ENCODE measurements around the gene ITPRIP.

The ITPRIP gene

DNA sequence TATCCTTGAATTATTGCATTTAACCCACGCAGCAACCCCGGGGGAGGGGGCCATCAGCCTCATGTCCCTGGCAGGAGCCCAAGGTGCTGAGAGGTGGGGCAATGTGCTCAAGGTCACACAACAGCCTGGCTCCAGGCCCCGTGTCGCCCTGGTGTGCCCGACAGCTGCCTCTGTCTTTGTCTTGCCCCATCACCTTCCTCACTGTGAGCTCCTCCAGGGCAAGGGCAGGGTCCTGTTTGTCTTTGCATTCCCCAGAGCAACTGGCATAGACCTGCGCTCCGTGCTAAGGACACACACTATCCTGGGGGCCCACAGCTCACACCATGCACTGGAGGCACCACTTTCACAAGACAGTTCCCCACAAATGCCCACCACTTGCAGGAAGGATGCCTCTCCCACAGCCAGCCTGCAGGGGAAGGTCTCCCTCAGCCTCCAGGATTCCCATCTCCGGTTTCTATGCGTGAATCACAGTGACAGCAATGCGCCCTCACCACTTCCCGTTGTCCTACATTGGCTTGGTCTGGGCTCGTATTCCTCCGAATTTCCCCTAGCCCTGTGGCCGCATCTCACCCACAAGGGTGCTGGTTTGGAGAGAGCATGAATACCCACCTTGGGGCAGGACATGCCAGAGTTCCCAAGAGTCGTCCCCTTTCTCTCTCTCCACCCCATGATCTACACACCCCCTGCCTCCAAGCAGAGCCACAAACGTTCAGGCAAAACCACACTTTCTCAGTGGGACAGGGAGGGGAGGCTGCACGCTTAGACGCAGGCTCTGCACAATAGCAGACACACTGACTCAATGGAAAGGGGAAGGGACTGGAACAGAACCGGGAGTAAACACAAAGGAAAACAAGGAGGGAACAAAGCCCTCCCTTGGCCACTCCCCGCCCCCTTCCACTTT, 10.3 kb downstream of the ITPRIP start:
- in situ Hi-C loops (cut with HindIII; ENCODE audit: low sequenced_read_pairs), result no loop called here

DNA sequence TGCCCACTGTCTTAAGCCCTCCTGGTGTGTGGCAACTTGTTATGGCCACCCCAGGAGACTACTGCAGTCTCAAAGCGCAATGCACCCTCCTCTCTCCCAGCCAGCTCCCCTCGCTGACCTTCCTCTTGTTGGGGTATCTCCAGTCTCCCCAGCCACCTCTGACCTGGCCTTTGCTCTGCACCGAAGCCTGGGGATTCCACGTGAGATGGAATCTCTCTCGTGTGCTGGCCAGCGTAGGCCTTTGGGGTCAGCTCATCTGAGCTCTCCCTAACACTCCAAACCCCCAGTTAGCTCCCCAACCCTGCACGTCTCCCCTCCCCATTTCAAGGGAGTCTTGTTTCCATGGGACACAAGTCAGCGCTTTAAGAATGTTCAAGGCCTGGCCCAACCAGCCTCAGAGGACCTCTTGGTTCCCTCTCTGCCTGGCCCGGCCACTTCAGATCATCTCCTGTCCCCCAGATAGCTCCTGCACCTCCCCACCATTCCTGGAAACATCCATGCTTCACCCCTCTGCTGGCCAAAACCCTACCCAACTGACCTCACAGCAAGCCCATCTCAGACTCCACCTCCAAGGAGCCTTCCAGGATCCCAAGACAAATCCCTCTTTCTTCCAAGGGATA, 11.2 kb downstream of the ITPRIP start:
- in situ Hi-C loops (cut with HindIII; ENCODE audit: low sequenced_read_pairs), result no loop called here

DNA sequence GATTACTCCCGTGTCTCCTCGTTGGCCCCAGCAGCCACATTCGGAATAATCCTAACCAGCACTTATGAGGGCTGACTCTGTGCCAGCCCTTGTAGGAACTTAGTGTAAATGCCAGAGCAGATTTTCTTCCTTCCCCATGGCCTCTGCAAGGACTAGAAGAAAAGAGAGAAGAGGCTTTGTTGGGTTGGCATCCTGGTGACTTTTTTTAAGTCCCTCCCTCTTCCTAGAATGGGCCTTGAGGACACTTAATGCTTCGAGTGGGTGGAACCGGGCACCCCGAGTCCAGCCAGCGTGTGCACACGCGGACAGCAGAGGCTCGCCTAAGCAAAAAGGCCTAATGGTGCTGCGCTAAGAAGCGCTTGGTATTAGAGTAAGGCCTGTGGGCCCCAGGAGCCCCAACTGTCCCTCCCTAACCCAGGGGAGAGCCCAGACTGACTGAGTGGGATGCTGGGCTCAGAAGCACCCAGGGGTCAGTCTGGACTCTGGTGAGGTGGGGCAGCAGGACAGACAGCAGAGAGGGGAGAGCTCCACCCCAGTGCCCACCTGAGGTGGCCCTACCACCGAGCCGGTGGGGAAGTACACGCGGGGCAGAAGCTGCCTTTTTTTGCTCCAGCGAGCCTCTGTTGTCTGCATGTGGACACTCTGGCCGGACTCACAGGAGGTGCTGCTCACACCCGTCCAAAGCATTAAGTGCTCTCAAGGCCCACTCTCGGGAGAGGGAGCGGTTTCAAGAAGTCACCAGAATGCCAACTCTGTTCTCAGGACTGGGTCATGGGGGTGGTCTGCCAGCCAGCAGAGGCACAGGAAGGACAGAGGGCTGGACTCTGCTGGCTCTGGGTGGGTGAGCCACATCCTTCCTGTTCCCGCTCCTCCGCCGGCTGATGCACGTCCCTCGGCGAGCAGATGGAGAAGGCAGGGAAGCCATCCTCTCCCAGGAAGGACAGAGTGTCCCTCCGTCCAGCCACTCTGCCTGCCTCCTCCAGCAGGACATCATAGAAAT, 12.5 kb downstream of the ITPRIP start:
- in situ Hi-C loops (cut with HindIII; ENCODE audit: low sequenced_read_pairs), result no loop called here

- in situ Hi-C loops (cut with HindIII; ENCODE audit: low sequenced_read_pairs), result no loop called here
Measured at GRCh38 chr10:104324931-104325330, 13.3 kb downstream of the ITPRIP start.

GRCh38 chr10:104324221-104324686, 14.0 kb downstream of the ITPRIP start:
- in situ Hi-C loops (cut with HindIII; ENCODE audit: low sequenced_read_pairs), result no loop called here

DNA sequence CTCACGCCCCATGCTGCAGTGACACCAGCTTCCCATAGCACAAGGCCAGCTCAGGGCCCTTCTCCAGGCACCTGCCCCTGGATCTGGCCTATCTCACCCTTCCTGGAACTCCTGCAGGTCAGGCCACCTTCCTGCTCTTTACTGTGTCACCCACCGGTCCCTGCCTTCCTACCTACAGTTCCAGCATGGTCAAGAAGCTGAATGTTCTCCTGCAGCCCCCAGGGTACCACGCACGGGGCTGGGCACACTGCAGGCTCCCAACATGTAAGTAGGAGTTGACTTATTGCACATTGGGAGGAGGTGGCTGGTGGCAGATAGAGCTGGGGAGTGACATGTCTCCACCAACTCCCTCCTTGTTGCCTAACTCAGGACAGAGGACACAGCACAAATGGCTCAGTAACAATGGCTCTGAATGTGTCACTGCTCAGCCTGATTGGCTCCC, 14.5 kb downstream of the ITPRIP start:
- in situ Hi-C loops (cut with HindIII; ENCODE audit: low sequenced_read_pairs), result no loop called here

DNA sequence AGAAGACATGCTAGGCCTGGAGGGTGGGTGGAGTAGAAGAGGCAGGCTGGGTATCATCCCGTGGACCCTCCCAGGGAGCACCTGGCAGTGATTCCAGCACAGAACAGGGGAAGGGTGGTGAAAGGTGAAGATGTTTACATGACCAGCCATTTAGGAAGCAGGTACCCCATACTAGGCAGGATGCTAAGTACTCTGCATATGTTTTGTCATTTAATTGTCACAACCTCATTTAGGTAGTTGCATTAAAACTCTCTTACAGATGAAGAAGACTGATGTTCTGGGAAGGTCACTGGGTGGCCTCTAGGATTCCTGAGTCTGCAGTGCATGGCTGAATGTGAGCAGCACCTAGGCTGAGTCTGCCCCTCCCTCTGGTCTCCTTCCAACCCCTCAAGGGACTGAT, 15.2 kb downstream of the ITPRIP start:
- in situ Hi-C loops (cut with HindIII; ENCODE audit: low sequenced_read_pairs), result no loop called here

GRCh38 chr10:104322416-104322782, 15.9 kb downstream of the ITPRIP start:
- in situ Hi-C loops (cut with HindIII; ENCODE audit: low sequenced_read_pairs), result no loop called here

GRCh38 chr10:104321725-104322415, 16.4 kb downstream of the ITPRIP start:
- in situ Hi-C loops (cut with HindIII; ENCODE audit: low sequenced_read_pairs), result no loop called here

DNA sequence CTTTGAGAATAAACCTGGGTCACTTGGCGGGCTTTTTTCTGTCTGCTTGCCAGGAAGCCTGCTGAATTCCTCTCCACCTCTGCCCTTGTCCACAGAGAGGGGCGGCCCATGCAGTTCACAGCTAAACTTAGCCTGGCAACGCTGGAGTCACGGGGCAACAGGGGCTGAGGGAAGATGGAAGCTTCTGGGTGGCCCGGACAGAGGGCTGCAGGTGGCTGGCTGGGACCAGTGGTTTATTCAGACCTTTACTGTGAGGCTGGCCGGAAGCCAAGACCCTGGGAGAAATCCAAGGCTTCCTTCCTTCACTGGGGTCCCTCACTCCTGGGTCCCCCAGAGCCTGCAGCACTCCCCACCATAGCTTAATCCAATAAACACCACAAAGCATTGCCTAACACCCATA, 17.0 kb downstream of the ITPRIP start:
- in situ Hi-C loops (cut with HindIII; ENCODE audit: low sequenced_read_pairs), result no loop called here

- in situ Hi-C loops (cut with HindIII; ENCODE audit: low sequenced_read_pairs), result no loop called here
Measured at GRCh38 chr10:104318810-104319741, 19.2 kb downstream of the ITPRIP start.

GRCh38 chr10:104318326-104318725, 19.9 kb downstream of the ITPRIP start:
- in situ Hi-C loops (cut with HindIII; ENCODE audit: low sequenced_read_pairs), result no loop called here

DNA sequence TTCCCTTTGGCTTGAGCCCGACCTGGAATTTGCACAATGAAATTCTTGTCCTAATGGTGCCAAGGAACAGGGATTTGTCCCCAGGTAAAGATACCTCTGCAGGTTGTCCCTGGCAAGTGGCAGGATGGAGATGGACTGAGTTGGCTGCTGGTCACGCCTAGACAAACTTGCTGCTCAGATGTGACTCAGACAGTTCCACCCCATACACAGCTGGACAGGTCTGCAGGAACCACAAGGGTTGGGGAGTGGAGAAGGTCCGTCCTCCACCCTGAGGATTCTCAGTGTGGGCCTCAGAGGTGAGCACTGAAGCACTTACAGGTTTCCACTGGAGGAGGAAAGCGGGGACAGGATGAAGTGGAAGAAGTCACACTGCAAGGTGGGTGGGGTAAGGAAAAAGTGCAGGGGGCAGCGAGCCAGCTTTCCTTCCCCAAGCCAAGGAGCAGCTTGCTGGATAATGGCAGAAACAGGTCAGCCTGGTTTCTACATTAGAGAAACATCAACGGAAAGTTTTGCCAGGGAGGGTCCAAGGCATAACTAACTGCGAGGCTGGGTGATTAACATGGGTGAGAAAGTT, 20.5 kb downstream of the ITPRIP start:
- in situ Hi-C loops (cut with HindIII; ENCODE audit: low sequenced_read_pairs), result no loop called here

DNA sequence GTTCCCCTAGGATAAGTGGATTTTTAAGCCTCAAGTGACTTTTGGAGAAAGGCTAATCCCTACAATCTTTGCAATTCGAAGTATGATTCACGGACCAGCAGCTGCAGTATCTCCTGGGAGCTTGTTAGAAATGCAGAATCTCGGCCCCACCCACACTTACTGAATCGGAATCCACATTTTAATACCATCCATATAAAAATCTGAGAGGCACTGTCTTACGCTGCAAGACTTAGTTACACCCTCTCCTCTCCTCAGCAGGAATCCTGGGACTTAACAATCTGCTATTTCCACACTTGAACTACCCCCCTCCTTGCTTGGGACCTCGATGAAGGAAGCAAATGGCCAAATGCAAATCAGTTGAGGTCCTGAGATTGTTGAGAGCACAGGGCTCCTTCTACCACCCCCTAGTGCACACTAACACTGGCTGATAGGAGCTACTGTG, 21.0 kb downstream of the ITPRIP start:
- in situ Hi-C loops (cut with HindIII; ENCODE audit: low sequenced_read_pairs), result no loop called here

DNA sequence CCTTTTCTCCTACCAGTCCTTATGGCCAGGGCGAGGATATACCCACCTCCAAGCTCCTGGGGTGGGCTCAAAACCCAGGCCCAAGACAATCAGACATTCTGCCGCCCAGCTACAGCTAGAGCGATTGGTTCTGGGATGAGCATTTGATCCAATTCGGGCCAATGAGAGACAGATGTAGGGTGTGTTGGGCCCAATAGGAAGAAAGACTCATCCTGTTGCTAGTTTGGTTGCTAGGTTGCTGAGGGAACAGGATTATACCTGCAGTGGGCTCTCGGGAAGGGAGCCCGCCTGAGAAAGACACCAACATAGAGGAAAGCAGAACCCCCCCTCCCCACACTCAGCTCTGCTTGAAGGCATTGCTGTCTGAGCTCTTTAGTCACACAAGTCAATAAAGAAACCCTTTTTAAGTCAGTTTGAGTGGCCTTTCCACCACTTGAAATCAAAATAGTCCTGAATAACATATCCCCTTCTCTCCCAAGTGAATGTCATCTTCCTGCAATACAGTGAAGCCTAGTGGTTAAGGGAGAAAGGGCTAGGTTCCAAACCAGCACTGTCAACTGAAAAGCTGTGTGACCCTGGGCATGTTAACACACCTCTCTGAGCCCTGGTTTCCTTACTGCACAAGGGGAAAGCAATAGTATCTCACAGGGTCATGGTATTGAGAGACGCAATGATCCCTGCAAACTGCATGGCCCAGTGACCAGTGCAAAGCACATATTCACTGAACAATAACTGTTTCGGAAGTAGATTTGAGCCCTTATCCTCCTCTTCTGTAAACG, 21.8 kb downstream of the ITPRIP start:
- in situ Hi-C loops (cut with HindIII; ENCODE audit: low sequenced_read_pairs), result no loop called here

DNA sequence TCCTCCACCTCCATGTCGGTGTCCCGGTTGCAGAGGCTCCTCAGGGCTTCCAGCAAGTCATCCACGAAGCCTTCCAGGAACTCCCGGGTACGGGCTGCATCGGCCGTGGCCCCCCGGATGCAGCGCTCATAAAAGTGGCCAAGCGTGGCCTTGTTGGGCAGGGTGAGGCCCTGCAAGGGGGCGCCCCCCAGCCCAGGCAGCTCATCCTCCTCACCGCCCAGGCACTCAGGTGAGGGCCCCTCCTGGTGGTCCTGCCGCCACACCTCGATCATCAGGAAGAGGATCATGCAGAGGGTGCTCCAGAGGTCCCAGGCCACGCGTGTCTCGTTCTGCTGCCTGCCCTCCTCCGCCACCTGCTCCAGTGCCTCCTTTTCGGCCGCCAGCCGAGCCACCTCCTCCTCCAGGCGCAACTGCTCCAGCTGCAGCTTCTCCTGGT, 22.8 kb downstream of the ITPRIP start:
- in situ Hi-C loops (cut with HindIII; ENCODE audit: low sequenced_read_pairs), result no loop called here

DNA sequence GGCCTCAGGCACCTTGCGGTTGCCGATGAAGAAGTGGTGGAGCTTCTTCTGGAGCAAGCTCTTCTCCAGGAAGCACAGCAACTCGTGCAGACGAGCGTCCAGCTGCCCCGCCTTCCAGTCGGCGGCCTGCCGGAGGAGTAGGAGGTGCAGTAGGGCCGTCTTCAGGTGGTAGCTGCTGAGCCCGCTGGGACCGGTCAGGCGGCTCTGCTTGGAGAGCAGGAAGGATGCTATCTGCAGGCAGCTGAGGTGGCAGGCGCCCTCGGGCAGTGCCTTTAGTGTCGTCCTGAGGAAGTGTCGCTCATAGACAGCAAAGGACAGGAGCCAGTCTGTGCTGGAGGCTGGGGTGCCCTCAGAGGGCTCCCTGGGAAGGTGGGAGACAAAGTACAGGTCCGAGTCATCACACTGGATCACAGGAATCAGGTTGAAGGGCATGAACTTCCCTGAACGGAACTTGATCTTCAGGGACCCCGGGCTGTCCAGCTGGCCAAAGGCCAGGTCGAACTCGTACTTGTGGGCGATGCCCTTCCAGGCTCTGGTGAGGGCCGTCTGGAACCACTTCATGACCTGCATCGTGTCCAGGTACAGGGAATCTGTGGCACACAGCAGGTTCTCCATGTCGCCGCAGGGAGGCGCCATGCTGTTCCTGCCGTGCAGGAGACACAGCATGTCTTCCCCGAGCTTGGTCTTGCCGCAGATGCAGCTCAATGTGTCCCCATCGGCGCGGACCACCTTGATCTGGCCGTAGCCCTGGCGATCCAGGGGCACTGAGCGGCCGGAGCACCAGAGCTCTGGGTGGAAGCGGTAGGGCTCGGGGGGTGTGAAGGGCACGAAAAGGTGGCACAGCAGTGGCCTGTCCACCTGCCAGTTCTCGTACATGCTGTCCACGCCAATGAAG, 23.4 kb downstream of the ITPRIP start:
- in situ Hi-C loops (cut with HindIII; ENCODE audit: low sequenced_read_pairs), result no loop called here
